WERI-Rb-1 (cell line): ENCODE data around the gene OR51I2.

Experiments used
- DNase-seq: peaks from one replicate; pipeline ENCODE4 v3.0.0-alpha.2; 2020
- H3K27ac ChIP-seq: fragments of 250-450 bp; sonication (Bioruptor Pico); 2 replicates; pipeline ENCODE4 v1.5.1; 2020; ENCODE audit warnings: mild to moderate bottlenecking, moderate library complexity
- H3K27me3 ChIP-seq: fragments of 250-450 bp; sonication (Bioruptor Pico); 2 replicates; pipeline ENCODE4 v1.5.1; 2021; ENCODE audit warnings: mild to moderate bottlenecking, low read depth, moderate library complexity; ENCODE audit not compliant: insufficient read depth, severe bottlenecking
- H3K36me3 ChIP-seq: fragments of 250-450 bp; sonication (Bioruptor Pico); 2 replicates; pipeline ENCODE4 v1.5.1; 2020; ENCODE audit warnings: mild to moderate bottlenecking, moderate library complexity
- H3K4me3 ChIP-seq: 2 replicates; pipeline ENCODE4 v1.5.1; 2011; ENCODE audit warnings: low read depth, mild to moderate bottlenecking, control low read depth, low read length
- H3K9me3 ChIP-seq: fragments of 250-450 bp; sonication (Bioruptor Pico); 2 replicates; pipeline ENCODE4 v1.5.1; 2021; ENCODE audit warnings: mild to moderate bottlenecking, moderate library complexity; ENCODE audit not compliant: severe bottlenecking
- CTCF ChIP-seq: IDR thresholded peaks from 2 replicates; pipeline ENCODE4 v1.5.1; 2011; ENCODE audit warnings: low read depth, mild to moderate bottlenecking, control low read depth, inconsistent platforms, low read length

OR51I2 gene

GRCh38 chr11:5489576-5490357 lies 40.6 kb downstream of the OR51I2 start:
- no peak for TF ChIP-seq CTCF
- Histone ChIP-seq H3K9me3 (no peaks in the 10 kb centered on the region), H3K27me3 (no peaks in the 10 kb centered on the region), H3K36me3 (no peaks in the 10 kb centered on the region), H3K4me3 (no peak overlapping the region), H3K27ac (peak overlapping the region; percentile 87; the same call in 1 of the 2 replicates)
- DNase-seq: no peak

- Histone ChIP-seq H3K4me3 (no peak overlapping the region), H3K9me3 (no peaks in the 10 kb centered on the region), H3K36me3 (no peaks in the 10 kb centered on the region), H3K27me3 (no peaks in the 10 kb centered on the region), H3K27ac (no peak overlapping the region)
- no peak for DNase-seq
- no peak for TF ChIP-seq CTCF
Measured at GRCh38 chr11:5499671-5500070, 50.5 kb downstream of the OR51I2 start.

GRCh38 chr11:5500393-5500801 lies 51.3 kb downstream of the OR51I2 start:
- no peaks in the 10 kb centered on the region for H3K36me3 ChIP-seq
- H3K9me3 ChIP-seq: no peaks in the 10 kb centered on the region
- H3K27me3 ChIP-seq: no peaks in the 10 kb centered on the region
- H3K4me3 ChIP-seq: no peak overlapping the region
- TF ChIP-seq CTCF: no peak
- no peak for DNase-seq
- no peak overlapping the region for H3K27ac ChIP-seq

- Histone ChIP-seq H3K36me3 (no peaks in the 10 kb centered on the region), H3K27me3 (no peaks in the 10 kb centered on the region), H3K4me3 (no peak overlapping the region), H3K9me3 (no peaks in the 10 kb centered on the region), H3K27ac (peak overlapping the region; percentile 52)
- TF ChIP-seq CTCF: no peak
- peak; percentile 28 for DNase-seq
Measured at GRCh38 chr11:5504403-5504921, 55.3 kb downstream of the OR51I2 start.

GRCh38 chr11:5505363-5506048 lies 56.4 kb downstream of the OR51I2 start:
- Histone ChIP-seq H3K9me3 (no peaks in the 10 kb centered on the region), H3K27me3 (no peaks in the 10 kb centered on the region), H3K27ac (peak overlapping the region; percentile 52), H3K4me3 (no peak overlapping the region), H3K36me3 (no peaks in the 10 kb centered on the region)
- no peak for DNase-seq
- TF ChIP-seq CTCF: no peak
